Neural crest cell (in vitro differentiated cells): ENCODE measurements around the gene DENND1B. TPM values are rescaled to one million over a fixed set of nuclear protein-coding genes. Genes with fewer than 3 reads are reported as not detected.
"Not testable (repeated sequence)": the region's sequence is repeated elsewhere in the genome, so short reads cannot be mapped to it uniquely, and the experiment has no call there.

ENCODE experiments used
- DNase-seq: peaks from one replicate; pipeline ENCODE4 v3.0.0; 2021; ENCODE audit warnings: low read depth, mixed read lengths, low spot score
- H3K27ac Mint-ChIP-seq: one replicate; pipeline ENCODE4 v1.8.0; 2021; ENCODE audit warnings: mild to moderate bottlenecking, mixed read lengths; ENCODE audit not compliant: unreplicated experiment
- H3K27me3 Mint-ChIP-seq: 2 replicates; pipeline ENCODE4 v1.8.0; 2021; ENCODE audit warnings: low read depth, mild to moderate bottlenecking, mixed read lengths
- H3K36me3 Mint-ChIP-seq: 2 replicates; pipeline ENCODE4 v1.8.0; 2021; ENCODE audit warnings: low read depth, mild to moderate bottlenecking, mixed read lengths
- H3K4me1 Mint-ChIP-seq: 2 replicates; pipeline ENCODE4 v1.8.0; 2021; ENCODE audit warnings: mixed read lengths
- H3K4me3 Mint-ChIP-seq: one replicate; pipeline ENCODE4 v1.8.0; 2021; ENCODE audit warnings: mild to moderate bottlenecking, mixed read lengths
- H3K9me3 Mint-ChIP-seq: 2 replicates; pipeline ENCODE4 v1.8.0; 2021; ENCODE audit warnings: mixed read lengths
- CTCF ChIP-seq: fragments of 200-600 bp; sonication (generic); conservative IDR thresholded peaks from 2 replicates; pipeline ENCODE4 v1.5.0; 2021; ENCODE audit warnings: antibody characterized with exemption, mild to moderate bottlenecking
- total RNA-seq: library from RNA; stranded (reverse); gene quantifications from 2 replicates; pipeline ENCODE4 v1.2.1, GENCODE V29; 2021

The DENND1B gene
- total RNA-seq, 1 donor from 2014 or later: 6.5 TPM

GRCh38 chr1:197598935-197599334 lies 176.3 kb downstream of the DENND1B start:
- no peak overlapping the region for H3K27ac Mint-ChIP-seq
- peaks cover under 1% of the 10 kb centered on the region for H3K4me1 Mint-ChIP-seq
- no peaks in the 10 kb centered on the region for H3K27me3 Mint-ChIP-seq
- no peak overlapping the region for H3K4me3 Mint-ChIP-seq
- H3K9me3 Mint-ChIP-seq: no peaks in the 10 kb centered on the region
- DNase-seq: no peak
- TF ChIP-seq CTCF: no peak
- no peaks in the 10 kb centered on the region for H3K36me3 Mint-ChIP-seq

GRCh38 chr1:197595304-197595904 lies 179.9 kb downstream of the DENND1B start:
- Mint-ChIP-seq H3K9me3 (no peaks in the 10 kb centered on the region), H3K36me3 (no peaks in the 10 kb centered on the region), H3K27ac (no peak overlapping the region), H3K27me3 (no peaks in the 10 kb centered on the region), H3K4me1 (no peaks in the 10 kb centered on the region), H3K4me3 (no peak overlapping the region)
- no peak for TF ChIP-seq CTCF
- DNase-seq: no peak

- no peak overlapping the region for H3K4me3 Mint-ChIP-seq
- no peak overlapping the region for H3K27ac Mint-ChIP-seq
- DNase-seq: no peak
- no peak for TF ChIP-seq CTCF
- H3K27me3 Mint-ChIP-seq: no peaks in the 10 kb centered on the region
- H3K4me1 Mint-ChIP-seq: no peaks in the 10 kb centered on the region
- no peaks in the 10 kb centered on the region for H3K9me3 Mint-ChIP-seq
- no peaks in the 10 kb centered on the region for H3K36me3 Mint-ChIP-seq
Measured at GRCh38 chr1:197590687-197591086, 184.6 kb downstream of the DENND1B start.

- no peaks in the 10 kb centered on the region for H3K9me3 Mint-ChIP-seq
- H3K36me3 Mint-ChIP-seq: no peaks in the 10 kb centered on the region
- no peak for TF ChIP-seq CTCF
- no peaks in the 10 kb centered on the region for H3K4me1 Mint-ChIP-seq
- no peak overlapping the region for H3K4me3 Mint-ChIP-seq
- H3K27ac Mint-ChIP-seq: no peak overlapping the region
- no peak for DNase-seq
- H3K27me3 Mint-ChIP-seq: no peaks in the 10 kb centered on the region
Measured at GRCh38 chr1:197585809-197586208, 189.5 kb downstream of the DENND1B start.

- H3K4me3 Mint-ChIP-seq: no peak overlapping the region
- no peak for TF ChIP-seq CTCF
- H3K27me3 Mint-ChIP-seq: no peaks in the 10 kb centered on the region
- no peaks in the 10 kb centered on the region for H3K4me1 Mint-ChIP-seq
- no peaks in the 10 kb centered on the region for H3K9me3 Mint-ChIP-seq
- peaks cover 13% of the 10 kb centered on the region for H3K36me3 Mint-ChIP-seq
- no peak for DNase-seq
- no peak overlapping the region for H3K27ac Mint-ChIP-seq
Measured at GRCh38 chr1:197577580-197577979, 197.7 kb downstream of the DENND1B start.

GRCh38 chr1:197575531-197575930 lies 199.7 kb downstream of the DENND1B start:
- not testable (repeated sequence) for H3K9me3 Mint-ChIP-seq, H3K27me3 Mint-ChIP-seq, H3K4me3 Mint-ChIP-seq, H3K4me1 Mint-ChIP-seq, DNase-seq, H3K27ac Mint-ChIP-seq
- H3K36me3 Mint-ChIP-seq: peaks cover 16% of the 10 kb centered on the region
